ENCODE results near the gene ISYNA1. TPM values are rescaled to one million over a fixed set of nuclear protein-coding genes. Genes with fewer than 3 reads are reported as not detected.

ISYNA1 gene
- total and polyA plus RNA-seq, 2 of the 8 experiments (the other 6 are each of a cell fraction or from before 2014, with no cell fraction given), result 207 to 264 TPM

- ChIA-PET CTCF (ENCODE audit: partially characterized antibody) (interaction anchor here (0.9 to 2.2 kb wide), 3 partner anchors 13 to 88 kb away, joined by 3 to 6 read pairs (median 3); partner anchors contain the start of gene SSBP4), POLR2A (ENCODE audit: partially characterized antibody) (interaction anchor here (1.0 to 6.7 kb wide), 9 partner anchors 8 to 154 kb away, joined by 3 to 65 read pairs (median 6); partner anchors contain the start of genes REX1BD and SSBP4)
- DNase-seq (ENCODE audit: low read depth in 1 of 2, low spot score in 2 of 2), result no peak
- peaks cover 2 to 13% (median 7%) of the 10 kb centered on the region in 4 experiments; a peak in 4 of 8 replicates for H3K36me3 ChIP-seq (ENCODE audit: control insufficient read depth in 2 of 4, insufficient read depth in 4 of 4, low read length in 3 of 4)
- H3K18ac ChIP-seq (ENCODE audit: extremely low read depth, low read length), result 0 out of 2 replicates have a peak overlapping the region, but pooled peaks have one; percentile 48
- no peak overlapping the region for H3K23ac ChIP-seq (ENCODE audit: insufficient read length)
- H3K4me3 ChIP-seq (ENCODE audit: extremely low read depth in 1 of 4, insufficient read depth in 2 of 4, low read depth in 3 of 4, low read length in 4 of 4), result peak overlapping the region in 3 of 4 experiments; percentile 8 to 56 (median 48); a peak in 3 of 8 replicates
- peaks cover 5 to 58% (median 33%) of the 10 kb centered on the region in 4 experiments for H3K4me1 ChIP-seq (replicated peaks in 1 of 4; ENCODE audit: control insufficient read depth in 3 of 4, insufficient read depth in 4 of 4, low read length in 3 of 4)
- peaks cover 15% of the 10 kb centered on the region; the same call in 1 of the 2 replicates for H3K23me2 ChIP-seq (ENCODE audit: low read depth, low read length)
- no peak overlapping the region for H2BK120ac ChIP-seq (replicated peaks; ENCODE audit: low read depth, low read length)
- no peaks in the 10 kb centered on the region; a peak in 1 of 7 replicates for H3K27me3 ChIP-seq (replicated peaks in 1 of 4; ENCODE audit: control insufficient read depth in 3 of 4, extremely low read depth in 1 of 4, insufficient read depth in 3 of 4, low read length in 3 of 4)
- no peak overlapping the region for H3K14ac ChIP-seq (ENCODE audit: insufficient read length)
- no peak overlapping the region for H4K8ac ChIP-seq (ENCODE audit: extremely low read depth, insufficient read depth, low read length)
- FAIRE-seq, result no peak
- H2BK20ac ChIP-seq (ENCODE audit: low read length), result no peak overlapping the region
- H2BK15ac ChIP-seq (ENCODE audit: low read length), result no peak overlapping the region
- 81% methylated on average over 21 of the region's 21 CpGs; no CpG with 5 or more reads in 1 of the 2 experiments for WGBS, 2 experiments (ENCODE audit: extremely low coverage in 1 of 2, insufficient coverage in 1 of 2, insufficient read length in 1 of 2, insufficient replicate concordance in 2 of 2, low coverage in 1 of 2, low lambda C conversion rate in 2 of 2, missing lambda C conversion rate in 1 of 2)
- H3K79me1 ChIP-seq (ENCODE audit: low read depth, low read length), result no peaks in the 10 kb centered on the region; the same call in 1 of the 2 replicates
- no peak overlapping the region for H2AFZ ChIP-seq (ENCODE audit: low read length)
- H3K9ac ChIP-seq (replicated peaks in 1 of 4; ENCODE audit: extremely low read depth in 1 of 4, low read depth in 3 of 4, low read length in 3 of 4), result no peak overlapping the region
- H2AK5ac ChIP-seq (ENCODE audit: low read depth, low read length), result no peak overlapping the region
- H3K79me2 ChIP-seq (ENCODE audit: control insufficient read depth in 1 of 2, insufficient read depth in 2 of 2, low read length in 2 of 2), result no peaks in the 10 kb centered on the region
- H4K91ac ChIP-seq (replicated peaks; ENCODE audit: insufficient read length, low read length), result no peak overlapping the region
- H4K20me1 ChIP-seq (replicated peaks in 1 of 2; ENCODE audit: control insufficient read depth in 1 of 2, insufficient read depth in 2 of 2, low read length in 2 of 2), result peaks cover 0 to 14% of the 10 kb centered on the region in 2 experiments
- no peaks in the 10 kb centered on the region for H3K9me3 ChIP-seq (ENCODE audit: insufficient read depth in 2 of 2, low read depth in 1 of 2, low read length in 1 of 2)
- no peak overlapping the region for H4K5ac ChIP-seq (ENCODE audit: insufficient read length, low read depth, low read length)
- no peak overlapping the region for H3K56ac ChIP-seq (replicated peaks; ENCODE audit: insufficient read length, low read depth, low read length)
- H3K27ac ChIP-seq (ENCODE audit: low read depth, low read length), result no peak overlapping the region
- H2BK5ac ChIP-seq (ENCODE audit: low read depth, low read length), result no peak overlapping the region; the same call in 1 of the 2 replicates
- H2BK12ac ChIP-seq (ENCODE audit: low read depth, low read length), result no peak overlapping the region
- peak overlapping the region; percentile 24 to 57; a peak in 3 of 4 replicates for H3K4me2 ChIP-seq (ENCODE audit: insufficient read depth in 1 of 2, low read depth in 2 of 2, low read length in 2 of 2)
- no peak overlapping the region for H3K4ac ChIP-seq (replicated peaks; ENCODE audit: insufficient read length, low read depth, low read length)
- TF ChIP-seq POLR2A (IDR thresholded peaks at IDR 0.05; ENCODE audit: control extremely low read depth in 1 of 2, low read depth in 2 of 2, low read length in 2 of 2) (no peak; a peak in 2 of 3 replicates), SIN3A (conservative IDR thresholded peaks at IDR 0.05 in 1 of 2, IDR thresholded peaks at IDR 0.05 in 1 of 2; ENCODE audit: low read depth in 1 of 2, low read length in 2 of 2) (no peak), SAP30 (IDR thresholded peaks at IDR 0.05; ENCODE audit: insufficient read depth, insufficient replicate concordance, low read length) (no peak)
- TF ChIP-seq, protein P1, sequence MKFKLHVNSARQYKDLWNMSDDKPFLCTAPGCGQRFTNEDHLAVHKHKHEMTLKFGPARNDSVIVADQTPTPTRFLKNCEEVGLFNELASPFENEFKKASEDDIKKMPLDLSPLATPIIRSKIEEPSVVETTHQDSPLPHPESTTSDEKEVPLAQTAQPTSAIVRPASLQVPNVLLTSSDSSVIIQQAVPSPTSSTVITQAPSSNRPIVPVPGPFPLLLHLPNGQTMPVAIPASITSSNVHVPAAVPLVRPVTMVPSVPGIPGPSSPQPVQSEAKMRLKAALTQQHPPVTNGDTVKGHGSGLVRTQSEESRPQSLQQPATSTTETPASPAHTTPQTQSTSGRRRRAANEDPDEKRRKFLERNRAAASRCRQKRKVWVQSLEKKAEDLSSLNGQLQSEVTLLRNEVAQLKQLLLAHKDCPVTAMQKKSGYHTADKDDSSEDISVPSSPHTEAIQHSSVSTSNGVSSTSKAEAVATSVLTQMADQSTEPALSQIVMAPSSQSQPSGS (IDR thresholded peaks at IDR 0.05; ENCODE audit: low read length), result no peak
Measured at GRCh38 chr19:18434411-18435175, 3.3 kb downstream of the ISYNA1 start.
